ENCODE data around the gene RNF150.

DNA sequence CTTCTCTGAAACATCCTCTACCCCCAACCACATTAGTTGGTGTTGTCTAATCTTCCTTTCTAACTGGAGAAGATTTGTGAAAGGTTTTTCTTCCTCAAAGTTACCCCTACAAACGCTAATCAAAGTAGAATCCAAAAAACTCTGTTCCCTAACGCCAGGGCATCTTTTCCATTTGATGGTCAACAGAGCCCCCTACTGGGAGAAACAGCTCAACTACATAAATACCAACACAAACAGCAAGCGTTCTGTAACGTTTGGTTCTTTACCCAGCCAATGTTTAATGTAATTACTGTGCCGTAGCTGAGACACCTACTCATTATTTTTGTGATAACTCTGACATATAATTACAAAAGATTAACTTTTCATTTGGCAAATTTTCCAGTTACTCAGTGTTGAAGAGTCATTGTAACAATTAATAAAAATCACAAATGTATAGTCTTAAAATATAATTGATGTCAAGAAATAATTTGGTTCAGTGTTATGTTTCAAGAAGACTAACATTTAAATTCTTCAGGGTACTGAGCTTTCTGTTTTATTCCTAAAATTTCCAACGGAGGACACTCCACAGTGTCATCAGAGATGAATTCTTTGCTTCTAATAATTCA is 282.1 kb downstream of the RNF150 start:
- TF ChIP-seq PATZ1 (CRISPR knock-in tag; IDR thresholded peaks at IDR 0.05; ENCODE audit: borderline replicate concordance) (no peak), ARNTL (CRISPR knock-in tag; IDR thresholded peaks at IDR 0.05; ENCODE audit: borderline replicate concordance, low read depth) (no peak), OSR1 (CRISPR knock-in tag; IDR thresholded peaks at IDR 0.05) (no peak), ZFP3 (CRISPR knock-in tag; IDR thresholded peaks at IDR 0.05) (no peak), GLIS3 (CRISPR knock-in tag; IDR thresholded peaks at IDR 0.05) (no peak)

Measured in SK-N-SH treated with all-trans-retinoic acid at 6 μM for 48 hours (cell line).